ENCODE results near the gene LARP6.
A peak's percentile ranks its signal among the peaks of the same experiment; 100 is the strongest.
"Not testable (repeated sequence)": the region's sequence is repeated elsewhere in the genome, so short reads cannot be mapped to it uniquely, and the experiment has no call there.

The LARP6 gene

GRCh38 chr15:70858614-70859321 lies 4.8 kb upstream of the LARP6 start:
- DNase-seq = not testable (repeated sequence)

GRCh38 chr15:70857562-70858285 lies 3.8 kb upstream of the LARP6 start:
- no peak for DNase-seq

DNA sequence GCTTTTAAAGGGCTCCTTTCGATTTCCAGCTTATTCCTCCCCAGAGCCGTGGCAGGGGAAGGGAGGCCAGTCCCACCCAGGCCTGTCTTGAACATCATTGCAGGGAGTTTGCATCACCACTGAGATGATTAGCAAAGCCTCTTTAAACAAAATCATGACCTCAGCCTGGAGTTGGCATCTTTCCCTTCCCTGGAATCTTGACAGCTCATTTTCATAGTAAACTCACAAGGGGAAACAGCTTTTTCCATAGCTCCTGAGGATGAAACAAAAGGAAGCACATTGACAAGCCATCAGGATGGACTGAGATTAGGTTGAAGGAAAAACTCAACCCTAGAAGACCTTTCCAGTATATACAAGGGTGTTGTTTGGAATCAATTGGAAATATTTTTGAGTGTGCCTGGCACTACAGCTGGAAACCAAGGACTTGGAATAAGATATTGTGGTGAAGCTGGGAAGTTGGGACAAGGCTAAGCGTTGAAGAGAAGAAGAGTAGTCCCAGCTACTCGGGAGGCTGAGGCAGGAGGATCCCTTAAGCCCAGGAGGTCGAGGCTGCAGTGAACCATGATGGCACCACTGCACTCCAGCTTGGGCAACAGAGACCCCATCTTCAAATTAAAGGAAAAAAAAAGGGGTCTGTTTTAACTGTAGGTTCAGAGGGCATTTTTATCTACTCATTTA lies 3.1 kb upstream of the LARP6 start:
- peak; percentile 99 for DNase-seq

DNA sequence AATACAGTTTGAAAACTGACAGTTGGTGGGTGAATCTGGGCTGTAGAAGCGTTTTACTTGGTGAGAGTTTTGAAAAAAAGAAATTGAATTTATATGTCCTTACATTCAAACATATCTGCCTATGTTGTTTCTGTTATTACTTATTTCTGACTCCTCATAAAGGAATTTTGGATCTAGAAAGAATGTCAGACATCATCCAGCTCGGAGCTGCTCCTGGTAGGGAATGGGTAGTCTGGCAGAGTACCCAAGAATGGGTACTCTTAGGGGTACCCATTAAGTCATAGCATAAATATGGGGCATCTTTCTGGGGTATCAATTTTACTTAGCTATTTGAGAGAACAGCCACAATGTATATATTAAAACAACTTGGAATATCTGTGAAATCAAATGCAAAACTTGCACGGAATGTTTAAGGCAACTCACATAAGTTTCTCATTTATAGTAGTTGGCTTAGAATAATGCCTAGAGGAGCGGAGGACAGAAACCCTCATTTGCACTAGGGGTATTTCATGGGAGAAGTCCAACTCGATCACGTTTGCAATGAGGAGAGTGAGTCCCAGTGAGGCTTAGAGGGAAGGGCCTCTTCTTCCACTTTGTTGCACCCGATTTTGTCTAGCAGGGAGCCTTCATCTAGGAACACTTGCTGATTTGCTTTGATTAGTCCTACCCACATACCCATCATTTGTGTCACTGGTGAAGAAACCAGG lies 2.4 kb upstream of the LARP6 start:
- DNase-seq = peak; percentile 60

GRCh38 chr15:70855764-70856163 lies 1.8 kb upstream of the LARP6 start:
- DNase-seq = no peak

DNA sequence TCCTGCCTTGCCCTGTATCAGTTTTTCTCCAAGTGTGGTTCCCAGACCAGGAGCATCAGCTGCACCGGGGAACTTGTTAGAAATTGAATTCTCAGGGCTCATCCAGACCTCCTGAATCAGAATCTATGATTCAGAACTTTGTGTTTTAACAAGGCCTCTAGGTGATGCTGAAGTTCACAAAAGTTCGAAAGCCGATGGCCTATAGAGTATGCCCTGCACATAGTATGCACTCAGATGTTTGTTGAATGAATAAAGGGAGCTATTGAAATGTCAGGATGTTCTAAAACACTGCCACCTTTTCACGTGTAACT lies 664 bp upstream of the LARP6 start:
- DNase-seq = peak; percentile 70

- peak; percentile 56 for DNase-seq
These were observed 512 bp downstream of the LARP6 start for GRCh38 chr15:70853318-70853972.

GRCh38 chr15:70852501-70853317 lies 1.2 kb downstream of the LARP6 start:
- peak; percentile 64 for DNase-seq

DNA sequence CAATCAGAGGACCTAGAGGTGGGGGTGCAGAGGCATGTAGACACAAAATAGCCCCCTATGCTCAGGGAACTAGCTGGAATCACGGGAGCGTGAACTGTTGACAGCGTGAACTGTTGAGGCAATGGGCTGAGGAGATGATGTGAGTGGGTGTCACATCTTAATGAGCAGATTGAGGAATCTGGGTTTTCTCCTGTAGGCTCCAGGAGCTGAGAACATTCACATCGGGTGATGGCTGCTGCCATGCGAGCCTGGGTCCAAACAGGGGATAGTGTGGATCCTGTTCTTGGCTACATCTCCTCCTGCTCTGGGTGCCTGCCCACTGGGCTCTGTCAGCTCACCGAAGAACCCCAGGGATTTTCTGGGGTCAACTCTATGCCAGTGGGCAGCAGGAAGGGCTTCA lies 2.1 kb downstream of the LARP6 start:
- no peak for DNase-seq

DNA sequence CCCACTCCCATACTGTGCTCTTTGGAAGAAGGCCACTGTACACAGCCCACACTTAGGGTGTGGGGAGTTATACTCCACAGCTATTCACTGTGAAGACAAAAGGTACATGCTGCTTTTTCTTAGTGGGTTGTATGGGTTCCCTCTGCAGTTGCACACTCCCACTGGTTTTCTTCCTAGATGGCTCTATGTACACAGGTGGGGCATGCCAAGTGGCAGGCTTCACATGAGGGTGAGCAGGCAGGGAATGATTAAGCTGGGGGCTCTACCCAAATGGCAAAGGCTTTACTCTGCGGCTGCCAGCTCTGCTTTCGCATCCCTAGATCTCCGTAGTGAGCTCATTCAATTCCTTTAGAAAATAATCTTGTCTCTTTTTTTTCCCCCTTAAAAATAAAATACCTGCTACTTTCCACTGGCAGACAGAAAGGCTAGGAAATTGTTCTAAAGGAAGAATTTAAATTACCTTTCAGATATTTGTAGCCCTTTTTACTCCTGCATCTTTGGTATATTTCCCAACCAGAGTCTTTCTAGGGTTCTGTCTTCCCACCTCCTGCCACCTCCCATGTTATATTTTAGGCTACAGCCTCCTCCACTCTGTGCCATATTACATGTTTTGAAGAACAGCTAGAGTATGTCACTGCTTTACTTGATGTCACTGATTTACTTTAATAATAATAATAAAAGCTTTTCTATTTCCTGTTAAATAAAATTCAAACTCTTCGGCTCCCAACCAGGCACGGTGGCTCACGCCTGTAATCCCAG lies 8.2 kb downstream of the LARP6 start:
- DNase-seq = no peak

- DNase-seq = no peak
These were observed 16.5 kb downstream of the LARP6 start for GRCh38 chr15:70837476-70837875.

- DNase-seq = no peak
These were observed 18.1 kb downstream of the LARP6 start for GRCh38 chr15:70835841-70836240.

DNA sequence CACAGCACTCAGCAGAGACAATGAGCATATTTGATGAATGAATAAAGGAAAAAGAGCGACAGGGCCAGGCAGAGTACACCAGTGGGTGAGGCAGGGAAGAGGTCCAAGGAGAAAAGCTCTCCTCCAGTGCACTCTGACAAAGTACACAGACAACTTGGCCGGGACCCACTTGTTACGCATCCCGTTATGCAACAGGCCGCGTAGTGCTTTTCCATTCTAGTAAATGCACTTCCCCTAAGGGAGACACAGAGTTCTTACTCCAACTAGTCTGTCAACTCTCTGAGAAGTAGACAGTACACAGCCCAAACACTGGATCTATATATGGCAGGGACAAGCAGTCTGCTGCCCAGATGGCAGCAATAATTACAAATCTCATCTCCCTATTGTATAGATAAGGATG lies 18.5 kb downstream of the LARP6 start:
- DNase-seq = no peak

DNA sequence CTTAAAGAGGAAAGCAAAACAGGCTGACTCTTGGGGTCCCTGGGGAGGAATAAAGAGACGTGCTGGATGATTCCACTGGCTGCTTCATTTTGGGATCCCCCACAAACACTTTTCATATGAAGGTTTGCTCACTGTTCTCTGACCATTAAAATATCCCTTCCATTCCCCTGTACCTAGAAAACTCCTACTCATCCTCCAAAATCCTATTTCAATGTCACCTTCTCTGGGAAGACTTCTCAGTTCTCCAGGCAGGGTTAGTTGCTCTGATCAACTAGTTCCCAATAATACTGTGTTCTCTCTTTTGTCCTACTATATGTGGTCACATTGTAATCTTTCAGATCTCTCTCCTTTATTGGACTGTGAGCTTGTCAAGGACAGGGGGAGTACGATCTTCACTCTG lies 19.0 kb downstream of the LARP6 start:
- no peak for DNase-seq

GRCh38 chr15:70833861-70834765 lies 19.8 kb downstream of the LARP6 start:
- peak; percentile 69 for DNase-seq

GRCh38 chr15:70833422-70833821 lies 20.5 kb downstream of the LARP6 start:
- DNase-seq = no peak

DNA sequence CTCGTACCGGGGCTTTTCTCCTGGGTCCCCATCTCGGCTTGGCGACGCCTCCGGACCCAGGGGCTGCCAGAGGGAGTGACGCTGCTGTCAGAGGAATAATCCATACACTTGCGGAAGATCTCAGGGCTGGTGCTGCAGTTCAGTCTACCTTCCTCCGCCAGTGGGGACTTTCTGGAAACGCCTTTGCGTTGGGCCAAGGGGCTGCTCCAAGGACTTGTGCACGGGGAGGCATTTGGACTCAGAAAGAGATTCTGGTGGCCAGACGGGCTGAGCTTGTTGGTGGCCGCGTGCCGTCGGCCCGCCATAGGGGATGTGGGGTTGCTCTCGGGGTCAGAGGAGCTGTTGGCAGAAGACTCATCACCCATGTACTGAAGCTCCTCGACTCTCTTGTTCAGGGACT lies 21.8 kb downstream of the LARP6 start:
- DNase-seq = no peak

GRCh38 chr15:70831094-70831911 lies 22.7 kb downstream of the LARP6 start:
- no peak for DNase-seq

DNA sequence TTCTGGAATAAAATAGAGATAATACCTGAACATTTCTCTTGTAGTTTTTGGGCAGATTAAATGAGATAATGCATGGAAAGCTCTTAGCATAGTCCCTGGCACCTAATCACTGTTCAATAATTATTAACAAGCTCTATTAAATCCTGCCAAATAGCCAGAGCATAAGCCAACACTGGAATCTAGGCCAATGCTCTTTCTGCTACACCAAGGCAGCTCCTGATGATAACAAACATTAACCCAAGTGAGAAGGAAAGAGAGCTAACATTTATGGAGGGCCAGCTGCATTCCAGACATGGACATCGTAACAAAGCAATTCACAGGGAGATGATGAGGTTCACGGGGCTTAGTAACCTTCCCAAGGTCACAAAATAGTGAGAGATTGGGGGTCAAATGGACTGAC lies 23.3 kb downstream of the LARP6 start:
- DNase-seq = no peak
